HepG2 (cell line): ENCODE measurements around the gene CARMIL3. TPM values are rescaled to one million over a fixed set of nuclear protein-coding genes. Genes with fewer than 3 reads are reported as not detected.

Experiments used
- ZNF572 ChIP-seq: sonication (generic); formaldehyde crosslinking; IDR thresholded peaks from 2 replicates; pipeline ENCODE4 v1.5.1; 2020; ENCODE audit warnings: mild to moderate bottlenecking, missing genetic modification reagents
- ZNF713 ChIP-seq: sonication (generic); formaldehyde crosslinking; IDR thresholded peaks from 2 replicates; pipeline ENCODE4 v1.4.0; 2020; ENCODE audit warnings: mild to moderate bottlenecking, missing genetic modification reagents
- ZNF746 ChIP-seq: sonication (generic); formaldehyde crosslinking; IDR thresholded peaks from 2 replicates; pipeline ENCODE4 v1.8.0; 2022; ENCODE audit warnings: mild to moderate bottlenecking, missing genetic modification reagents
- polyA plus RNA-seq, 8 experiments: library from polyadenylated mRNA; depleted of rRNA in 3 of 8; stranded (reverse) in 7 of 8; unstranded in 1 of 8; fragments of >200 nt; fragmentation: Illumina TruSeq in 4 of 8; extraction: Trizol in 4 of 8; gene quantifications; 2 replicates each; pipeline versions ENCODE4 v1.2.1 to v1.2.3, GENCODE V29; 2011 to 2016; ENCODE audit warnings: low read depth in 4 of 8, missing spikeins in 1 of 8, mixed read lengths in 1 of 8; ENCODE audit not compliant: insufficient read depth in 1 of 8
- total RNA-seq, 5 experiments: library from RNA; depleted of rRNA; stranded (reverse); fragments of >200 nt; fragmentation: Illumina TruSeq; extraction: Trizol; gene quantifications; 2 replicates each; pipeline ENCODE4 v1.2.3, GENCODE V29; 2016; ENCODE audit warnings: low read depth in 1 of 5
- TF ChIP-seq, protein P1 (sequence below): sonication (generic); formaldehyde crosslinking; IDR thresholded peaks from 2 replicates; pipeline ENCODE4 v1.4.0; 2020; ENCODE audit warnings: missing genetic modification reagents, borderline replicate concordance
- TF ChIP-seq, protein P2 (sequence below): sonication (generic); formaldehyde crosslinking; IDR thresholded peaks from 2 replicates; pipeline ENCODE4 v1.5.0; 2020; ENCODE audit warnings: mild to moderate bottlenecking, missing genetic modification reagents

The CARMIL3 gene
- total and polyA plus RNA-seq, 2 of the 13 experiments (the other 11 are each of a cell fraction or from before 2014, with no cell fraction given), result 0.27 to 0.55 TPM

DNA sequence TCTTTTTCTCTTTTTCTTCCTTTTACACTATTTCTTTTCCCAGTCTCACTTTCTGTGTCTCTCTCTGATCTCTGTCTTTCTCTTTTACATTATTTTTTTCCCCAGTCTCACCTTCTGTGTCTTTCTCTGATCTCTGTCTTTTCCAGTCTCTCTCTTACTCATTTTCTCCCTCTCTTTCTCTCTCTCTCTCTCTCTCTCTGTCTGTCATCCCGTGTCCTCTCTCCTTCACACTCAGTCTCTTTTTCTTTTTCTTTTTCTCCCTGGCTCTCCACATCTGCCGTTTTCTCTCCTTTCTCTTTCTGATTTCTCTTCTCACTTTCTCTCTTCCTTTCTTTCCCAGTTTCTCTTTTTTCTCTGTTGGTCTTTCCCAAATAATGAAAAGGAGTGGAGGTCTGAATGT is 40.8 kb upstream of the CARMIL3 start (continued):
- TF ChIP-seq, protein P1, sequence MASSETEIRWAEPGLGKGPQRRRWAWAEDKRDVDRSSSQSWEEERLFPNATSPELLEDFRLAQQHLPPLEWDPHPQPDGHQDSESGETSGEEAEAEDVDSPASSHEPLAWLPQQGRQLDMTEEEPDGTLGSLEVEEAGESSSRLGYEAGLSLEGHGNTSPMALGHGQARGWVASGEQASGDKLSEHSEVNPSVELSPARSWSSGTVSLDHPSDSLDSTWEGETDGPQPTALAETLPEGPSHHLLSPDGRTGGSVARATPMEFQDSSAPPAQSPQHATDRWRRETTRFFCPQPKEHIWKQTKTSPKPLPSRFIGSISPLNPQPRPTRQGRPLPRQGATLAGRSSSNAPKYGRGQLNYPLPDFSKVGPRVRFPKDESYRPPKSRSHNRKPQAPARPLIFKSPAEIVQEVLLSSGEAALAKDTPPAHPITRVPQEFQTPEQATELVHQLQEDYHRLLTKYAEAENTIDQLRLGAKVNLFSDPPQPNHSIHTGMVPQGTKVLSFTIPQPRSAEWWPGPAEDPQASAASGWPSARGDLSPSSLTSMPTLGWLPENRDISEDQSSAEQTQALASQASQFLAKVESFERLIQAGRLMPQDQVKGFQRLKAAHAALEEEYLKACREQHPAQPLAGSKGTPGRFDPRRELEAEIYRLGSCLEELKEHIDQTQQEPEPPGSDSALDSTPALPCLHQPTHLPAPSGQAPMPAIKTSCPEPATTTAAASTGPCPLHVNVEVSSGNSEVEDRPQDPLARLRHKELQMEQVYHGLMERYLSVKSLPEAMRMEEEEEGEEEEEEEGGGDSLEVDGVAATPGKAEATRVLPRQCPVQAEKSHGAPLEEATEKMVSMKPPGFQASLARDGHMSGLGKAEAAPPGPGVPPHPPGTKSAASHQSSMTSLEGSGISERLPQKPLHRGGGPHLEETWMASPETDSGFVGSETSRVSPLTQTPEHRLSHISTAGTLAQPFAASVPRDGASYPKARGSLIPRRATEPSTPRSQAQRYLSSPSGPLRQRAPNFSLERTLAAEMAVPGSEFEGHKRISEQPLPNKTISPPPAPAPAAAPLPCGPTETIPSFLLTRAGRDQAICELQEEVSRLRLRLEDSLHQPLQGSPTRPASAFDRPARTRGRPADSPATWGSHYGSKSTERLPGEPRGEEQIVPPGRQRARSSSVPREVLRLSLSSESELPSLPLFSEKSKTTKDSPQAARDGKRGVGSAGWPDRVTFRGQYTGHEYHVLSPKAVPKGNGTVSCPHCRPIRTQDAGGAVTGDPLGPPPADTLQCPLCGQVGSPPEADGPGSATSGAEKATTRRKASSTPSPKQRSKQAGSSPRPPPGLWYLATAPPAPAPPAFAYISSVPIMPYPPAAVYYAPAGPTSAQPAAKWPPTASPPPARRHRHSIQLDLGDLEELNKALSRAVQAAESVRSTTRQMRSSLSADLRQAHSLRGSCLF (CRISPR knock-in tag), result no peak
- TF ChIP-seq, protein P2, sequence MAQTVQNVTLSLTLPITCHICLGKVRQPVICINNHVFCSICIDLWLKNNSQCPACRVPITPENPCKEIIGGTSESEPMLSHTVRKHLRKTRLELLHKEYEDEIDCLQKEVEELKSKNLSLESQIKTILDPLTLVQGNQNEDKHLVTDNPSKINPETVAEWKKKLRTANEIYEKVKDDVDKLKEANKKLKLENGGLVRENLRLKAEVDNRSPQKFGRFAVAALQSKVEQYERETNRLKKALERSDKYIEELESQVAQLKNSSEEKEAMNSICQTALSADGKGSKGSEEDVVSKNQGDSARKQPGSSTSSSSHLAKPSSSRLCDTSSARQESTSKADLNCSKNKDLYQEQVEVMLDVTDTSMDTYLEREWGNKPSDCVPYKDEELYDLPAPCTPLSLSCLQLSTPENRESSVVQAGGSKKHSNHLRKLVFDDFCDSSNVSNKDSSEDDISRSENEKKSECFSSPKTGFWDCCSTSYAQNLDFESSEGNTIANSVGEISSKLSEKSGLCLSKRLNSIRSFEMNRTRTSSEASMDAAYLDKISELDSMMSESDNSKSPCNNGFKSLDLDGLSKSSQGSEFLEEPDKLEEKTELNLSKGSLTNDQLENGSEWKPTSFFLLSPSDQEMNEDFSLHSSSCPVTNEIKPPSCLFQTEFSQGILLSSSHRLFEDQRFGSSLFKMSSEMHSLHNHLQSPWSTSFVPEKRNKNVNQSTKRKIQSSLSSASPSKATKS (CRISPR knock-in tag), result no peak
- TF ChIP-seq ZNF713 (no peak), ZNF572 (CRISPR knock-in tag) (no peak), ZNF746 (no peak)
